Measurements from ENCODE around the gene CAMK1D. TPM values are rescaled to one million over a fixed set of nuclear protein-coding genes. Genes with fewer than 3 reads are reported as not detected.
"Not testable (repeated sequence)": the region's sequence is repeated elsewhere in the genome, so short reads cannot be mapped to it uniquely, and the experiment has no call there.

The CAMK1D gene
- total RNA-seq: 10 to 100 TPM in 2 of 9 donors, 1 to 10 TPM in 7; 1.8 to 16.0 (median 3.1) TPM
- polyA plus RNA-seq: 1 to 10 TPM; 1.4 to 2.0 TPM
- long read RNA-seq, donor 1: 0 reads
- long read RNA-seq, donor 2, partial matches to known transcripts: 0 of 2 reads
- long read RNA-seq, donor 2, other reads (novel, unspliced or antisense): 2 of 2 reads
- long read RNA-seq, donor 3, partial matches to known transcripts: 0 of 2 reads
- long read RNA-seq, donor 3, other reads (novel, unspliced or antisense): 2 of 2 reads

- H3K9me3 ChIP-seq: no peaks in the 10 kb centered on the region
- H3K27me3 ChIP-seq: peaks cover 0 to 7% (median 0%) of the 10 kb centered on the region in 9 donors
- DNase-seq (peak; percentile 78 to 93 (median 81)), ATAC-seq (peak; percentile 63 to 84 (median 78))
- peak within 1 kb of the TSS; percentile 17 to 90 (median 70) for H3K27ac ChIP-seq
- H3K36me3 ChIP-seq: no peaks in the 10 kb centered on the region
- H3K4me1 ChIP-seq: peaks cover 0 to 34% (median 14%) of the 10 kb centered on the region in 12 donors
- intact Hi-C loops (cut with DNase I): no loop called here
- WGBS, 4 donors: 0 to 2% (median 1%) methylated on average over 15 to 95 of the region's 95 CpGs
- peak within 1 kb of the TSS; percentile 45 to 94 (median 82) for H3K4me3 ChIP-seq
- TF ChIP-seq POLR2A (IDR thresholded peaks at IDR 0.05) (peak in 1 of 2 donors; percentile 38), CTCF (IDR thresholded peaks at IDR 0.05) (peak in 7 of 12 donors; percentile 15 to 56 (median 43))
Measured at GRCh38 chr10:12348870-12349628, at the start of gene CAMK1D. Gene CAMK1D (plus strand): TSS chr10:12349547.

- H3K36me3 ChIP-seq; H3K4me1 ChIP-seq; H3K27ac ChIP-seq; H3K27me3 ChIP-seq; H3K4me3 ChIP-seq; intact Hi-C loops (cut with DNase I); DNase-seq; H3K9me3 ChIP-seq; ATAC-seq: not testable (repeated sequence)
- WGBS, 4 donors: 92 to 100% (median 94%) methylated on average over 4 of the region's 4 CpGs
Measured at GRCh38 chr10:12301036-12301435, 48.3 kb upstream of the CAMK1D start.

GRCh38 chr10:12308057-12308456 lies 41.3 kb upstream of the CAMK1D start:
- WGBS, 4 donors: 87 to 89% (median 88%) methylated on average over 6 of the region's 6 CpGs
- no peak overlapping the region for H3K4me3 ChIP-seq
- no peak overlapping the region for H3K27ac ChIP-seq
- TF ChIP-seq CTCF (IDR thresholded peaks at IDR 0.05) (no peak), POLR2A (IDR thresholded peaks at IDR 0.05) (no peak)
- no peaks in the 10 kb centered on the region for H3K36me3 ChIP-seq
- DNase-seq (no peak), ATAC-seq (no peak)
- no peaks in the 10 kb centered on the region for H3K27me3 ChIP-seq
- intact Hi-C loops (cut with DNase I): no loop called here
- no peaks in the 10 kb centered on the region for H3K4me1 ChIP-seq
- H3K9me3 ChIP-seq: peaks cover 0 to 5% (median 0%) of the 10 kb centered on the region in 12 donors

- Histone ChIP-seq H3K36me3 (no peaks in the 10 kb centered on the region), H3K27me3 (no peaks in the 10 kb centered on the region), H3K4me3 (no peak overlapping the region), H3K4me1 (no peaks in the 10 kb centered on the region), H3K9me3 (peaks cover 0 to 5% (median 0%) of the 10 kb centered on the region in 12 donors), H3K27ac (no peak overlapping the region)
- ATAC-seq: no peak
- 64 to 73% (median 66%) methylated on average over 7 to 8 of the region's 8 CpGs for WGBS, 4 donors
- intact Hi-C loops (cut with DNase I): no loop called here
- DNase-seq: no peak
- TF ChIP-seq CTCF (IDR thresholded peaks at IDR 0.05) (no peak), POLR2A (IDR thresholded peaks at IDR 0.05) (no peak)
Measured at GRCh38 chr10:12308736-12309375, 40.5 kb upstream of the CAMK1D start.

GRCh38 chr10:12309783-12310182 lies 39.6 kb upstream of the CAMK1D start:
- H3K9me3 ChIP-seq; intact Hi-C loops (cut with DNase I): not testable (repeated sequence)
- 74 to 92% (median 80%) methylated on average over 5 of the region's 5 CpGs for WGBS, 4 donors

More at GRCh38 chr10:12309783-12310182, 39.6 kb upstream of the CAMK1D start:
- H3K4me3 ChIP-seq, H3K4me1 ChIP-seq, H3K27me3 ChIP-seq, H3K27ac ChIP-seq, ATAC-seq, H3K36me3 ChIP-seq, DNase-seq: not testable (repeated sequence)

Measured in heart left ventricle (tissue), 16 donors.